ENCODE results near the gene C1orf52.

The C1orf52 gene

GRCh38 chr1:85259118-85259911 lies at the start of gene C1orf52:
Gene C1orf52, minus strand, starts transcription at chr1:85259662. Its CDS starts 29 bp downstream, at chr1:85259633.
- peak; percentile 94 to 96 for ATAC-seq

- ATAC-seq = peak in 1 of 2 donors; percentile 21
Measured at GRCh38 chr1:85308833-85309350, 49.4 kb upstream of the C1orf52 start.

- peak; percentile 72 to 78 for ATAC-seq
Measured at GRCh38 chr1:85307987-85308832, 48.7 kb upstream of the C1orf52 start.

DNA sequence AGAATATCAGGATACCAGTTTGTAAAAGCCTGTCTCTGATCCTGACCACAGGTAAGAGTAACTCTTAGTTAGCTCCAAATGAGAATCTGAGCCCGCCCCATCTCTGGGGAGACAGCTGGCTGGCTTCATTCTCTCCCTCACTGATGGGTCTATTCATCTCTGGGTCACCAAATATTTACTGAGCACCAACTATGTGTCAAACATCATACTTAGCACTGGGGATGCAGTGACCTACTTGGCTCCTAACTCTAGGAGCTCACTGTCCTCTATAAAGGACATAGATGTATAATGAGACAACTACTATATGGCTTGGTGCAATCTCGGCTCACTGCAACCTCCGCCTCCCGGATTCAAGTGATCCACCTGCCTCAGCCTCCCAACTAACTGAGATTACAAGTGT lies 46.8 kb upstream of the C1orf52 start:
- ATAC-seq = no peak

GRCh38 chr1:85303440-85304162 lies 44.1 kb upstream of the C1orf52 start:
- no peak for ATAC-seq

- no peak for ATAC-seq
Measured at GRCh38 chr1:85300140-85300539, 40.7 kb upstream of the C1orf52 start.

- peak; percentile 89 to 91 for ATAC-seq
Measured at GRCh38 chr1:85297855-85298629, 38.6 kb upstream of the C1orf52 start.

DNA sequence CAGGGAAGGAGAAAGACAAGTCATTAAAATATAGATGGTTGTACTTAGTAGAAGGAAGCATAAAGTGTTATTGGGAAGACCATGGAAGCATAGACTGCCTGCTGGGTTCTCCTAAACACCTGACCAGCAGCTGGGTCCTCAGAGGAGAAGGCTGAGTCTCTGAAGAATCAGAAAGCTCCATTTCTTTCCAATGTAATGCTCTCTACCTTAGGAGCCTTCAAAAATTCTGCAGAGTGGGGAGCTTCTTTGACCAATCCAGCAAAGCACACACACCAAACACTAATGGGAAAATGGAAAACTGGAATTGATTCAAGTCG lies 38.0 kb upstream of the C1orf52 start:
- ATAC-seq = no peak

DNA sequence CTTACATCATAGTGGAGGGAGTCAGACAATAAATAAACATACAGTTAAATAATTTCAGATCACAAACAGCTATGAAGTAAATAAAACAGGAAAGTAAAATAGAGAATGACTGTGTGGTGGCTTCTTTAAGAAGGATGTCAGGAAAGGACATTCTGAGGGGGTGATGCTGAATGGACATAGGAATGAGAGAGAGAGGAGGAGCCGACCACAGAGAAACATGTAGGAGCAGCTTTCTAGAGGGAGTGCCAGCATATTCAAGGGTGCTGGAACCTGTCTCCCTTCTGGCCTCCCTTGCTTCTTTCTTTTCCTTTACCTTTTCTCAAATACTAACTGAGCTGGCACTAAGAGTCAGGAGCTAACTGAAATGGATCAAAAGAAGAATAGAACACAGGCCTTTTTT lies 37.5 kb upstream of the C1orf52 start:
- no peak for ATAC-seq

DNA sequence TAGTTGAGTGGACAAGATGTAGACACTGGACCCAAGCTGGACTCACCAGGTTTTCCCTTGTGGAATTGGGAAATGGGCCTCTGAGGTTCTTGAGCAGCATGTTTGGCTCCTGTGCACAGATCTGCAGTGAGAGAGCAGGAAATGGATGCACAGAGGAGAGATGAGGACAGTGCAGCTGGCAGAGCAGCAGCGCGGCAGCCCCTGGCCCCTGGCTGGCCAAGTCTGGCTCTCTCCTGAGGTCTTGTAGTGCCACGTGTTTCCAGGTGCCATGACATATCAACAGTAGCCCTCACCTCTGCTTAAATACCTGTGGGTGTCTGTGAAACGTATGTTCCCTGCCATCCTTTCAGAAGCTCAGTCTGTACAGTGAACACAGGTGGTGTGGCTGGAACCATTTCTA lies 36.2 kb upstream of the C1orf52 start:
- no peak for ATAC-seq

- peak; percentile 57 to 61 for ATAC-seq
Measured at GRCh38 chr1:85295006-85295431, 35.6 kb upstream of the C1orf52 start.

DNA sequence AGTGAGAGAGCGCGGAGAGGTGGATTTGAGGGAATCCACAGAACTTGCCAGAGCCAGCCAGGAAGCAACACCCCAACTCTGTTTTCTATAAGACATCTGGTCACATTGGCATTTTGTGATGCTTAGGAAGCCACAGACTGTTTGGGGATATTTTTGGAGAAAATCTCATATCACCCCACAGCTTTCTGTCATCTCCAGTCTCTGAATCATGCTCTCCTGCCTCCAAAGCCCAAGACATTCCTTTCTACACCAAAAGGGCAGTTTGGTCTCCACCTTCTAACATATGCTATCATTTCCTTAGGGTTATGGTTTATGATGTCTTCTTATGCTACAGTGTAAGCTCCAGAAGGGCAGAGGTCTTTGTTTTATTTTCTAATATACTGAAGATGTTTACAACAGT lies 31.4 kb upstream of the C1orf52 start:
- no peak for ATAC-seq

- ATAC-seq = peak; percentile 49 to 57
Measured at GRCh38 chr1:85289848-85290335, 30.4 kb upstream of the C1orf52 start.

DNA sequence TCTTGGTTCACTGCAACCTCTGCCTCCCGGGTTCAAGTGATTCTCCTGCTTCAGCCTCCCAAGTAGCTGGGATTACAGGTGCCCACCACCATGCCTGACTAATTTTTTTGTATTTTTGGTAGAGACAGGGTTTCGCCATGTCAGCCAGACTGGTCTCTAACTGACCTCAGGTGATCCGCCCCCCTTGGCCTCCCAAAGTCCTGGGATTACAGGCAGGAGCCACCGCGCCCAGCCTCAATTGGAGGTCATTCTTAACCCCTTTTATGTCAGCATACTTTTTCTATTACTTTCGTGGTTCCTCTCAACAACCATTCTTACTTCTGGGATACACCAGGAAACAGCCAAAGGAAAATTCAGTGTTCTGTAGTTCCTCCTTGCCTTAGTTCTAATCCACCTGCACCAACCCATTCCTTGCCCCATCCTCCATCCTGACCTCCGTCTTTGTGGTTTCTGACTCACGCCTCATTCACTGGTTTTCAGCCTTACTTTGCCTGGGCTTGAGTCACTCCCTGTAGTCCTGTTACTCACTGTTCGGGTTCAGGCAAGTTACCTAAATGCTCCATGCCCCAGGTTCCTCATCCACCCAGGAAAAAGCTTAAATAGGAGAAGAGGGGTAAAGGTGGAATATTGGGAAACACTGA lies 29.9 kb upstream of the C1orf52 start:
- peak; percentile 73 to 84 for ATAC-seq

DNA sequence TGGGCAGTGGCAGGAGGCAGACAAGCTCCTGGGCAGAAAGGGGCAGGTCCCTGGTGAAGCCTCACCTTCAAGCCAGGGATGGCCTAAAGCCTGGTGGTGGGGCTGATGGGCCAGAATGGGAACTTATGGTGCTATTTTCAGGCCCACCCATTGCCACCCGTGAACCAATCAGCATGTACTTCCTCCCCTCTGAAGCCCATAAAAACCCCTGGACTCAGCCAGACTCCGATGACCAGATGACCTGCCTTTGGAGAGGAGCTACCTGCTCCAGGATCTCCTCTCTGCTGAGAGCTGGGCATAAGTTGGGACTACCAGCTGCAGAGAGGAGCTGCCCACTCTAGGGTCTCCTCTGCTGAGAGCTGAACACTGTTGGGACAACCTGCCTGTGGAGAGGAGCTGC lies 24.7 kb upstream of the C1orf52 start:
- ATAC-seq = no peak

DNA sequence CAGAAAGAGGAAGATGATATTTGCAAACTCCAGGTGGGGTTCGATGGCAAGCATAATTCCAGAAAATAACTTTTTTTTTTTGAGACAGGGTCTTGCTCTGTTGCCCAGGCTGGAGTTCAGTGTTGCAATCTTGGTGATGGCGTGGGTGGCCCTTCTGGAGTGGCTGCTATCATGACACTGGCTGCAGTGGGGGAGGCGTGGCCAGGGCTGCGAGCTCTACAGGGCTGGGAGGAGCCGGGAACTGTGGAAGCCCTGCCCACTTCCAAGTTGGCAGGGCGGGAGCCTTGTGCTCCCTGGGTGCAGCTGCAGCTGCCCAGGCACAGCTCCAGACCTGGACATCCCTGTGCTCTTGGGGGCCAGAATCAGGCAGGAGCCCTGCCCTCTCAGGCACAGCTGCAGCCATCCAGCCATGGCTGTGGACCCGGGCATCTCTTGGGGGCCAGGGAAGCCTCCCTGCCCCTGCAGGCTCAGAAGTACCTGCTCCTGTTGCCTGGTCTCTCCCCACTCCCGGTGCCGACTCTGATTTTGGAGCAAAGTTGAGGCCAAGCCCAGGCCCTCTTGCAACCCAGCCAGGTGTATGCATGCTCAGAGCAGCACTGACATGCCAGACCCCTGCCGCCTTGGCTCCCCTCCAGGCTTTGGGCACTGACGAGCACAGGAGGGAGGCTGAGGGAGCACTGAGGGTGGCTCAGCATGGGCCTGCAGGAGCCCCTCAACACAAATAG lies 24.2 kb upstream of the C1orf52 start:
- no peak for ATAC-seq

- ATAC-seq = no peak
Measured at GRCh38 chr1:85282424-85282823, 23.0 kb upstream of the C1orf52 start.

- no peak for ATAC-seq
Measured at GRCh38 chr1:85280636-85281035, 21.2 kb upstream of the C1orf52 start.

DNA sequence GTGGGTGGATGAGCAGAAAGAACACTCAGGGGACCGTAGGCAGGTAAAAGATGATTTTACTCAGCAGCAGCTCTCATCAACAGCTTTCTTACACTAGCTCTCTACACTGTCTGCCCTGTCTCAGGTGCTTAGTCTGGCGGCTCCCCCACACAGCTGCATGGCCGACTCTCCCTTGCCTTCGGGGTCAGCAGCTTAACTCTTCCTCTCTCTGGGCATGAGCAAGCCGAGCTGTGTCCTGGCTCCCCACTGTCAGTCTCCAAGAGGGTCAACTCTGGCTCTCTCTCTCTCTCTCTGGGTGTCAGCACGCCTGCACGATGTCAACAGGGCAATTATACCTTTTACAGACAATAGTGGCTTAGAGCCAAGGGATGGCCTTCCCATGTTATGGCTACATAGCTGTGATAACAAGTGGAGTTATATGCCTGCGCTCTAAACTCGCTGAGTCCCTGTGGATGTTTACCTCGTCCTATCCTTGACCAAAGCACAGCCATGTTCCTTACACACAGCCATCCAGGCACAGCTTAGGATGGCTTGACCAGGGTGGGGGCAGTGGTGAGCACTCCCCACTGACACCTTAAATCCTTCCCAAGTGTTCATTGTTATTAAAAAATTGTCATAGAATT lies 20.1 kb upstream of the C1orf52 start:
- no peak for ATAC-seq

GRCh38 chr1:85278853-85279314 lies 19.4 kb upstream of the C1orf52 start:
- peak; percentile 9 to 18 for ATAC-seq

Data from activated CD4-positive, CD25-positive, alpha-beta regulatory T cell treated with anti-CD3 and anti-CD28 coated beads, Interleukin-2, amount 50 U/mL, for 24 hours (primary cell).